ENCODE measurements around the gene PBX1. TPM values are rescaled to one million over a fixed set of nuclear protein-coding genes. Genes with fewer than 3 reads are reported as not detected.

Gene PBX1
- total and polyA plus RNA-seq, 2 donors (not counting 3 experiments of a cell fraction or from before 2014, with no cell fraction given) = 10.7 to 24.1 TPM

DNA sequence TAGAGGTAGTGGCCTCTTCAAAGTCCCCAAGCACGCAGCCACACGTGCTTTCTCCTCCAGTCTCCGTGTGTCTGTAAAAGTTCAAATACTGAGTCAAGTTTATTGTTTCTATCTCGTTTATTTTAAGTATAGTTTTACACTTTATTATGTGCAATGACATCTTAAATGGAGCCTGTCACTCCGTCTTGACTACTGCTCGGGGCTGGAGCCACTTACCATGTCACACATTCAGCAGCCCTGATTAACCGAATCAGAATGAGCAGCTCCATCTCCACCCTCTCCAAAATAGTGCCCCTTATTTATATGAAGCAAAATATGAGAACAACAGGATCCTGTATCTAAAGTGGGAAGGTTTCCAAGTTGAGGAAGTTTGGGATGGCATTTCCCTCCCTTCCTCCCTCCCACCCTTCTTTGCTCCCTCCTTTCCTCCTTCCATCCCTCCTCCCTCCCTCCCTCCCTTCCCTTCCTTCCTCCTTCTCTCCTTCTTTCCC lies 201.0 kb downstream of the PBX1 start:
- Histone ChIP-seq H3K4me3 (replicated peaks in 1 of 3; ENCODE audit: insufficient read depth in 1 of 3, low read depth in 1 of 3, low read length in 3 of 3) (no peak overlapping the region), H2AFZ (ENCODE audit: low read depth, low read length) (no peak overlapping the region), H3K79me2 (ENCODE audit: control insufficient read depth, insufficient read depth, low read length) (no peaks in the 10 kb centered on the region), H3K27me3 (ENCODE audit: control insufficient read depth in 2 of 2, insufficient read depth in 2 of 2, low read length in 2 of 2) (no peaks in the 10 kb centered on the region), H3K9ac (replicated peaks; ENCODE audit: extremely low read depth, insufficient read depth, low read length) (no peak overlapping the region), H4K20me1 (replicated peaks; ENCODE audit: control insufficient read depth, extremely low read depth, insufficient read depth, low read length) (no peaks in the 10 kb centered on the region), H3K36me3 (ENCODE audit: control insufficient read depth in 2 of 2, extremely low read depth in 1 of 2, insufficient read depth in 2 of 2, low read length in 2 of 2) (no peaks in the 10 kb centered on the region), H3K4me1 (ENCODE audit: control insufficient read depth, extremely low read depth, insufficient read depth, low read length) (no peaks in the 10 kb centered on the region), H3K27ac (ENCODE audit: insufficient read depth, low read depth, low read length) (no peak overlapping the region), H3K9me1 (replicated peaks; ENCODE audit: control insufficient read depth, extremely low read depth, insufficient read depth, low read length) (no peaks in the 10 kb centered on the region), H3K4me2 (ENCODE audit: insufficient read depth, low read length) (no peak overlapping the region), H3K9me3 (replicated peaks; ENCODE audit: control insufficient read depth, insufficient read depth, low read length) (no peaks in the 10 kb centered on the region)
- no TSS peak for BruUV-seq (replicated peaks)
- TF ChIP-seq GATA2 (IDR thresholded peaks at IDR 0.05; ENCODE audit: insufficient read depth, insufficient read length, low read depth, low read length) (no peak), MYC (IDR thresholded peaks at IDR 0.05; ENCODE audit: low read depth, low read length) (no peak), EZH2 (IDR thresholded peaks at IDR 0.05; ENCODE audit: borderline replicate concordance, low read depth, low read length, severe bottlenecking) (no peak), FOS (IDR thresholded peaks at IDR 0.05; ENCODE audit: borderline replicate concordance, insufficient read depth, low read length) (no peak), MAX (IDR thresholded peaks at IDR 0.05; ENCODE audit: insufficient read depth, insufficient read length) (no peak), POLR2A (IDR thresholded peaks at IDR 0.05; ENCODE audit: low read depth, low read length) (no peak), POLR2AphosphoS5 (IDR thresholded peaks at IDR 0.05; ENCODE audit: insufficient read depth, low read depth, low read length) (no peak), JUN (IDR thresholded peaks at IDR 0.05; ENCODE audit: borderline replicate concordance, insufficient read depth, insufficient read length, low read depth) (no peak)
- TF ChIP-seq, protein P1, sequence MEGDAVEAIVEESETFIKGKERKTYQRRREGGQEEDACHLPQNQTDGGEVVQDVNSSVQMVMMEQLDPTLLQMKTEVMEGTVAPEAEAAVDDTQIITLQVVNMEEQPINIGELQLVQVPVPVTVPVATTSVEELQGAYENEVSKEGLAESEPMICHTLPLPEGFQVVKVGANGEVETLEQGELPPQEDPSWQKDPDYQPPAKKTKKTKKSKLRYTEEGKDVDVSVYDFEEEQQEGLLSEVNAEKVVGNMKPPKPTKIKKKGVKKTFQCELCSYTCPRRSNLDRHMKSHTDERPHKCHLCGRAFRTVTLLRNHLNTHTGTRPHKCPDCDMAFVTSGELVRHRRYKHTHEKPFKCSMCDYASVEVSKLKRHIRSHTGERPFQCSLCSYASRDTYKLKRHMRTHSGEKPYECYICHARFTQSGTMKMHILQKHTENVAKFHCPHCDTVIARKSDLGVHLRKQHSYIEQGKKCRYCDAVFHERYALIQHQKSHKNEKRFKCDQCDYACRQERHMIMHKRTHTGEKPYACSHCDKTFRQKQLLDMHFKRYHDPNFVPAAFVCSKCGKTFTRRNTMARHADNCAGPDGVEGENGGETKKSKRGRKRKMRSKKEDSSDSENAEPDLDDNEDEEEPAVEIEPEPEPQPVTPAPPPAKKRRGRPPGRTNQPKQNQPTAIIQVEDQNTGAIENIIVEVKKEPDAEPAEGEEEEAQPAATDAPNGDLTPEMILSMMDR (IDR thresholded peaks at IDR 0.05; ENCODE audit: extremely low read depth in 1 of 2, insufficient read depth in 1 of 2, low read depth in 1 of 2, low read length in 2 of 2) = no peak
- DNase-seq (ENCODE audit: low read depth, low spot score) = no peak
- dilution Hi-C loops (cut with MboI; ENCODE audit: extremely low pct_ligation_motif_present, low sequenced_read_pairs) = no loop called here
- no peak for FAIRE-seq
- ChIA-PET POLR2A (no interaction called here), CTCF (interaction anchor here (1.0 kb wide), 1 partner anchor 23 kb away, joined by 3 read pairs; no protein-coding TSS in a partner anchor)
- intact Hi-C loops (cut with micrococcal nuclease) = no loop called here
